PC-9 (cell line): ENCODE data around the gene CKAP5. TPM values are rescaled to one million over a fixed set of nuclear protein-coding genes. Genes with fewer than 3 reads are reported as not detected.

Experiments used
- BruUV-seq: library from RNA; stranded (reverse); fragments of 400-500 nt; replicated peaks from 2 replicates; lab custom pipeline; 2021; lab: Mats Ljungman, UMichigan
- CTCF ChIA-PET: fragments of 300-600 bp; sonication (Branson Sonifier 250); formaldehyde crosslinking; loops from one replicate; lab custom pipeline; 2022; ENCODE audit warnings: antibody characterized with exemption; lab: Charles Lee
- POLR2A ChIA-PET: fragments of 300-600 bp; sonication (Branson Sonifier 250); formaldehyde crosslinking; loops from one replicate; lab custom pipeline; 2022; ENCODE audit warnings: antibody characterized with exemption; ENCODE audit not compliant: unreplicated experiment; lab: Charles Lee
- DNase-seq, 2 experiments: peaks; one replicate each; pipeline versions ENCODE4 v3.0.0 to v3.0.0-alpha.2; 2015 to 2022; ENCODE audit warnings: mixed read lengths in 1 of 2
- H2AFZ ChIP-seq: fragments of 200-600 bp; sonication (generic); 2 replicates; pipeline ENCODE4 v1.8.1; 2017; ENCODE audit warnings: antibody characterized with exemption
- H3F3A ChIP-seq: fragments of 200-600 bp; sonication (generic); 2 replicates; pipeline ENCODE4 v1.8.1; 2017; ENCODE audit warnings: antibody characterized with exemption, mild to moderate bottlenecking, low read depth; ENCODE audit not compliant: insufficient read depth
- H3K27ac ChIP-seq: fragments of 200-600 bp; sonication (generic); 2 replicates; pipeline ENCODE4 v1.6.1; 2016; ENCODE audit warnings: mixed run types
- H3K27me3 ChIP-seq: fragments of 200-600 bp; sonication (generic); 2 replicates; pipeline ENCODE4 v1.6.1; 2016; ENCODE audit warnings: low read depth, mixed run types; ENCODE audit not compliant: insufficient read depth
- H3K36me3 ChIP-seq: fragments of 200-600 bp; sonication (generic); 2 replicates; pipeline ENCODE4 v1.6.1; 2016; ENCODE audit warnings: low read depth, mixed run types
- H3K4me1 ChIP-seq: fragments of 200-600 bp; sonication (generic); replicated peaks from 2 replicates; pipeline ENCODE4 v1.6.1; 2016; ENCODE audit warnings: mixed run types; ENCODE audit not compliant: insufficient read depth
- H3K4me2 ChIP-seq: fragments of 200-600 bp; sonication (generic); 2 replicates; pipeline ENCODE4 v1.6.1; 2017; ENCODE audit warnings: mixed run types
- H3K4me3 ChIP-seq: fragments of 200-600 bp; sonication (generic); 2 replicates; pipeline ENCODE4 v1.6.1; 2016; ENCODE audit warnings: mixed run types
- H3K79me2 ChIP-seq: fragments of 200-600 bp; sonication (generic); 2 replicates; pipeline ENCODE4 v1.6.1; 2017; ENCODE audit warnings: low read depth, mixed run types
- H3K9me2 ChIP-seq: fragments of 200-600 bp; sonication (generic); 2 replicates; pipeline ENCODE4 v1.8.1; 2017; ENCODE audit warnings: mild to moderate bottlenecking; ENCODE audit not compliant: insufficient read depth
- H3K9me3 ChIP-seq: fragments of 200-600 bp; sonication (generic); 2 replicates; pipeline ENCODE4 v1.8.1; 2016; ENCODE audit warnings: low read depth; ENCODE audit not compliant: insufficient read depth
- H4K20me1 ChIP-seq: fragments of 200-600 bp; sonication (generic); 2 replicates; pipeline ENCODE4 v1.8.1; 2017; ENCODE audit not compliant: insufficient read depth
- CTCF ChIP-seq: fragments of 200-600 bp; sonication (generic); conservative IDR thresholded peaks from 2 replicates; pipeline ENCODE4 v1.6.1; 2017; ENCODE audit warnings: mixed run types, antibody characterized with exemption, mild to moderate bottlenecking, moderate library complexity
- EZH2 ChIP-seq: fragments of 200-600 bp; sonication (generic); IDR thresholded peaks from 2 replicates; pipeline ENCODE4 v1.8.0; 2017; ENCODE audit warnings: antibody characterized with exemption, low read depth
- intact Hi-C: fragments of 100-400 bp; cut with micrococcal nuclease; formaldehyde crosslinking; loops from one replicate; pipeline ENCODE4 v1.10.0; 2022; ENCODE audit not compliant: unreplicated experiment
- total RNA-seq: library from RNA; stranded (reverse); gene quantifications from 2 replicates; pipeline ENCODE4 v1.2.3, GENCODE V29; 2021

CKAP5 gene
- total RNA-seq, 1 experiment from 2014 or later: 195 TPM

- Histone ChIP-seq H3K27ac (no peak overlapping the region), H3K27me3 (no peaks in the 10 kb centered on the region), H3K4me3 (no peak overlapping the region), H3K4me2 (no peak overlapping the region), H3F3A (no peaks in the 10 kb centered on the region), H2AFZ (no peak overlapping the region), H3K79me2 (no peaks in the 10 kb centered on the region), H3K9me3 (no peaks in the 10 kb centered on the region), H4K20me1 (no peaks in the 10 kb centered on the region), H3K36me3 (no peaks in the 10 kb centered on the region), H3K4me1 (no peaks in the 10 kb centered on the region), H3K9me2 (no peaks in the 10 kb centered on the region)
- ChIA-PET CTCF (no interaction called here), POLR2A (no interaction called here)
- DNase-seq: no peak
- intact Hi-C loops: no loop called here
- BruUV-seq: no TSS peak
- TF ChIP-seq CTCF: no peak
- no peak for TF ChIP-seq EZH2
Measured at GRCh38 chr11:46729110-46730027, 116.7 kb downstream of the CKAP5 start.

- H2AFZ ChIP-seq: no peak overlapping the region
- no peaks in the 10 kb centered on the region for H3K4me1 ChIP-seq
- no peaks in the 10 kb centered on the region for H3K9me3 ChIP-seq
- no TSS peak for BruUV-seq
- CTCF ChIA-PET: no interaction called here
- H4K20me1 ChIP-seq: no peaks in the 10 kb centered on the region
- no peak overlapping the region for H3K4me3 ChIP-seq
- H3K27me3 ChIP-seq: no peaks in the 10 kb centered on the region
- POLR2A ChIA-PET: no interaction called here
- H3F3A ChIP-seq: no peaks in the 10 kb centered on the region
- TF ChIP-seq EZH2: no peak
- no peak for TF ChIP-seq CTCF
- intact Hi-C loops: no loop called here
- no peak overlapping the region for H3K27ac ChIP-seq
- no peaks in the 10 kb centered on the region for H3K9me2 ChIP-seq
- no peak for DNase-seq
- no peak overlapping the region for H3K4me2 ChIP-seq
- H3K79me2 ChIP-seq: no peaks in the 10 kb centered on the region
- H3K36me3 ChIP-seq: no peaks in the 10 kb centered on the region
Measured at GRCh38 chr11:46728659-46729040, 117.4 kb downstream of the CKAP5 start.

GRCh38 chr11:46727952-46728658 is 118.0 kb downstream of the CKAP5 start:
- Histone ChIP-seq H3K9me2 (no peaks in the 10 kb centered on the region), H4K20me1 (no peaks in the 10 kb centered on the region), H3K4me3 (no peak overlapping the region), H3K36me3 (no peaks in the 10 kb centered on the region), H3K9me3 (no peaks in the 10 kb centered on the region), H3K27ac (no peak overlapping the region), H3K4me1 (no peaks in the 10 kb centered on the region), H2AFZ (no peak overlapping the region), H3K79me2 (no peaks in the 10 kb centered on the region), H3K4me2 (no peak overlapping the region), H3K27me3 (no peaks in the 10 kb centered on the region), H3F3A (no peaks in the 10 kb centered on the region)
- DNase-seq: no peak
- BruUV-seq: no TSS peak
- ChIA-PET POLR2A (no interaction called here), CTCF (no interaction called here)
- TF ChIP-seq EZH2 (no peak), CTCF (no peak)
- intact Hi-C loops: no loop called here
